Epithelial cell of prostate (primary cell): ENCODE measurements around the gene APOBEC3A.
"Not testable (repeated sequence)": the region's sequence is repeated elsewhere in the genome, so short reads cannot be mapped to it uniquely, and the experiment has no call there.

Experiments used
- DNase-seq: peaks from one replicate; pipeline ENCODE4 v3.0.0-alpha.2; 2011; ENCODE audit warnings: low read depth, low spot score
- H3K27ac ChIP-seq: fragments of 450-650 bp; 2 replicates; pipeline ENCODE4 v1.5.1; 2017; ENCODE audit warnings: mild to moderate bottlenecking

The APOBEC3A gene

DNA sequence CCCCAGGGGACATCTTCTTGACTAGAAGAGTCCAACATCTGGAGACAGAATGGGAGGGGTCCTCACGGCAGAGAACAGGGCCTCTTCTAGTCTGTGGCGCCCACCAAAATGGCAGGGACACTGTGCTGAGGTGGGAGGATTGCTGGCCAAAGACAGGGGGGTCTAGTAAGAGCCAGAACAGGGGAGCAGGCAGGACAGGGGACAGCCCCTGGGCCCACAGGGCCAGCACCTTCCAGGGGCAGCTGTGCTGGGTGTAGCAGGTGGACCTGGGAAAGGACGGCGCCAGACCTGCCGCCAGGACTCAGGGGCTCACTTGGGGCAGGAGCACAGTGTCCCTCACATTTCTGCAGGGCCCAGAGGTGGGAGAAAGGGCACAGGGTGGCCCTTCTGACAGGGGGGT, 858 bp upstream of the APOBEC3A start:
- H3K27ac ChIP-seq = no peak overlapping the region
- DNase-seq = no peak

DNA sequence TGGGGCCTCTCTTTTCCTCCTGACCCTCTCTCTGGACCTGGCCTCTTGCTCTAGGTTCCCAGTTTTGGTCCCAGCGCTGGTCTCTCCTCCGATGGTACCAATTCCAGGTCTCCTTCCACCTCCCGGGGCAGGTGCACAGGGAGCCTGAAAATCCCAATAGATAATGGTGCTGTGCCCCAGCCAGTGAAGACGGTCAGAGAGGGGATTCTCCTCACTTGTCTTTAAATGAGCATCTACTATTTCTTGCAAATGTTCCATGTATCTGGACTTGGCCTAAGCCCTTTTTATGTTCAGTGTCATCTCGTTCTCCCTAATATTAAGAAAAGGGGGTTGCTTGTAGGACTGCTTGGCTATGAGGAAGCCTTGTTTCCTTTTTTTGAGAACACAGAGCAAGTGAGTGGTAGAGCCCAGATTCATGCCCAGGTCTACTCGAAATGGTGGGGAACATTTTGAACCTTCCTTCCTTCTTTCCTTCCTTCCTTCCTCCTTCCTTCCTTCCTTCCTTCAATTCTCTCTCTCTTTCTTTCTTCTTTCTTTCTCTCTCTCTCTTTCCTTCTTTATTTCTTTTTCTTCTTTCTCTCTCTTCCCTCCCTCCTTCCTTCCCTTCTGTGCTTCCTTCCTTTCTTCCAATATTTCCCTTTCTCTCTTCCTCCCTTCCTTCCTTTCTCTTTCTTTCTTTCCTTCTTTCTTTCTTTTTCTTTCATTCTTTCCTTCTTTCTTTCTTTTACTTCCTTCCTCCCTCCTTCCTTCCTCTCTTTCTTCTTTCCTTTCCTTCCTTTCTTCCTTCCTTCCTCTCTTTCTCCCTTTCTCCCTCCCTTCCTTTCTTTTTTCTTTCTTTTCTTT, 620 bp downstream of the APOBEC3A start:
- H3K27ac ChIP-seq = no peak overlapping the region
- DNase-seq = no peak

DNA sequence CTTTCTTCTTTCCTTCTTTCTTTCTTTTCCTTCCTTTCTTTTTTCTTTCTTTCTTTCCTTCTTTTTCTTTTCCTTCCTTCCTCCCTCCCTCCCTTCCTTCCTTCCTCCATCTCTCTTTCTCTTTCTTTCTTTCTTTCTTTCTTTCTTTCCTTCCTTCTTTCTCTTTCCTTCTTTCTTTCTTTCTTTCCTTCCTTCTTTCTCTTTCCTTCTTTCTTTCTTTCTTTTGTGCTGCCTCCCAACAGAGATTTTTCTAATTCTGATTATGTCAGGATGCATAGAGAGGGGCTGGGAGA, 1.2 kb downstream of the APOBEC3A start:
- DNase-seq, H3K27ac ChIP-seq: not testable (repeated sequence)

DNA sequence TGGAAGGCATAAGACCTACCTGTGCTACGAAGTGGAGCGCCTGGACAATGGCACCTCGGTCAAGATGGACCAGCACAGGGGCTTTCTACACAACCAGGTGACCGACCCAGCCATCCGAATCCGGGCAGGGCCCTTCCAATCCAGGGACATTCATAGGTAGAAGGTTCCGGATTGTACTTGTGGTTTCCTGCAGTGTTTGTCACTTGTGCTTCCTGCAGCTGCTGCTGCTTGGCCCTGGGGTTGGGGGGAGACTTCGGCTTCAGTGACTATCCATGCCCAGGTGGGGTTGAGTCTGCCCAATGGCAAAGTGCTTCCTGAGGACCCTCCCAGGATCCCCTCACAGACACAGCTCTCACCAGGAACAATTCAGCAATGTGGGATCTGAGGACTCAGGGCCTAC, 2.2 kb downstream of the APOBEC3A start:
- no peak overlapping the region for H3K27ac ChIP-seq
- no peak for DNase-seq

- DNase-seq, H3K27ac ChIP-seq: not testable (repeated sequence)
Measured at GRCh38 chr22:38960673-38961072, 3.3 kb downstream of the APOBEC3A start.

DNA sequence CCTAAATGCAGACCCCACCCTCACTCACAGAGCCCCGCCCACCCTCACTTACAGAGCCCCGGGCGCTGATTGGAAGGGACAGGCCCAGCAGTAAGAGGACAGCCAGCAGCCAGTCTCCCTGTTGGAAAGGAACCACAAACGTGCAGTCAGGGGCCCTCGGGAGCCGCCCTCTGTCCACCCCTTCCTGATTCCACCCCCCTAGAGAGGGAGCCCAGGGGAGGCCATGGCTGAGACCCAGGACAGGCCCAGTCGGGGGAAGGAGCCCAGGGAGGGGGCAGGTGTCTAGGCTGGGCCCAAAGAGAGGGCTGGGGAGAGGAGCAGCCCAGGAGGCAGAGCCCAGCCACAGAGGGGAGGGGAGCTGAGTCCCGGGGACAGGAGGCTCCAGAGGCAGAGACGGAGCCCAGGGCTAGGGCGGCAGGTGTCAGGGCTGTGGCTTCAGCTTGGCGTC, 5.9 kb downstream of the APOBEC3A start:
- DNase-seq, H3K27ac ChIP-seq: not testable (repeated sequence)

DNA sequence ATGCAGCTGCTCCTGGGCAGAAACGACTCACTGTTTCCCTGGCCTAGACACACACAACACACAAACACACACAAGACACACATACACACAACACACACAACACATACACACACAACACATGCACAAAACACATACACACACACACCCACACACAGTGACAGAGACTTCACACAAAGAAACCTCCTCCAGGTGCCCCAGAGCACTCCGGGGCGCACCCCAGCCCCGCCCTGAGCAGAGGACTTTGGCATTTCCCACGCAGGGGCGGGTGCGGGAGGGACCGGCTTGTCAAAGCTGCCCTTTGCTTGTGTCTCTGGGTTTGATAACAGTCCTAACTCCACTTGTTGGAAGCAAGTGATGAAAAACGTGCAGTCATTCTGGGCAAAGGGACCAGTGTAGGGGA, 6.5 kb downstream of the APOBEC3A start:
- no peak overlapping the region for H3K27ac ChIP-seq
- no peak for DNase-seq

- H3K27ac ChIP-seq = no peak overlapping the region
- no peak for DNase-seq
Measured at GRCh38 chr22:38964306-38964705, 6.9 kb downstream of the APOBEC3A start.

- DNase-seq = no peak
- no peak overlapping the region for H3K27ac ChIP-seq
Measured at GRCh38 chr22:38964989-38965388, 7.6 kb downstream of the APOBEC3A start.

- H3K27ac ChIP-seq = no peak overlapping the region
- no peak for DNase-seq
Measured at GRCh38 chr22:38965614-38966379, 8.4 kb downstream of the APOBEC3A start.

DNA sequence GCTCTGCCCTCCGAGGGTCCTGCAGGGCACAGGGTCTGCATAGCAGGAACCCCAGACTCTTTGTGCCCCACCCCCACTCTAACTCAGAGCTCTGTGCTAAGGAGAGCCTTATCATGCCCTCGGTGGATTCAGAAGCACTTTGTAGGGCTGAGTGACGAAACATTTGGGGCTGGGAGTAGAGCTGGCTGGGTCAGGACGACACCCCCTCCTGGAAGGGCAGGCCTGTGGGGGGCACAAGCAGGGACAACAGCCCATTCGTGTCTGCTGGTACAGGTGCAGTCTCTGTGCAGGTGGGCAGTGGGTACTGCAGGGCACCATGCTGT, 8.9 kb downstream of the APOBEC3A start:
- no peak for DNase-seq
- no peak overlapping the region for H3K27ac ChIP-seq

GRCh38 chr22:38966942-38967341, 9.5 kb downstream of the APOBEC3A start:
- H3K27ac ChIP-seq = no peak overlapping the region
- DNase-seq = no peak

- DNase-seq = no peak
- no peak overlapping the region for H3K27ac ChIP-seq
Measured at GRCh38 chr22:38967451-38968450, 10.3 kb downstream of the APOBEC3A start.

DNA sequence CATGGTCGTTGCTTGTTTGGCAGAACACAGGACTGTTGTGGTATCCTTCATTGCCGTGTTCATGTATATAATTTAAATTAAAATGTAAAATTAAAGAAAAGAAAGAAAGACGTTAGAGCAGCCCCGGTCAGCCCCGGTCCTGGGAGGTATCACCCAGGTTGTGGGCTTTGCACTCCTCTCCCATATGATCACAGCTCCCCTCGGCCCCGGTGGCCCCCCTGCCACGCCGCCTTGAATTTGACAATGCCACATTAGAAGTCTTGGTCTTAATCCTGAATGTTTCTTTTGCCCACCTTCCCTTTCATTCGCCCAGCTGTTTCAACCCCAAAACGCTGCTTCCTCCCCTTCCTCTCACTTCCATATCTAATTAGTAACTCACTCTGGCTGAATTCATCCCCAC, 11.4 kb downstream of the APOBEC3A start:
- DNase-seq = no peak
- no peak overlapping the region for H3K27ac ChIP-seq

DNA sequence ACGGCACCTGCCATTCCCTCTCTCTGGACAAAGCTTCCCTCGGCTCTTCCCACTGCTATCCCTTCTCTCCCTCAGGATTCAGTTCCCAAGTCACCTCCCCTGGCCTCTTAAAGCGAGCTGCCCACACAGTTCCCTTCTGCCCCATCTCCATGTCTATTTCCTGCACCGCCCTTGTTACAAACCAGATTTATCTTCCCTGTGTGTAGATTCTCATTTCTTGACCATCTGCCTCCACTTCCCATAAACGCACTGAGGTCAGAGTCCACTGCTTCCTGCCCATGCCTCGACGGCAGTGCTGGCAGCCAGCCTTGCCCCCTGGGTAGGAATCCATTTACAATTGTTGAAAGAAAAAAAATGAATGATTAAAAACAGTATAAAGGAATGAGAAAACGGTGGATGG, 13.1 kb downstream of the APOBEC3A start:
- DNase-seq = no peak
- no peak overlapping the region for H3K27ac ChIP-seq

DNA sequence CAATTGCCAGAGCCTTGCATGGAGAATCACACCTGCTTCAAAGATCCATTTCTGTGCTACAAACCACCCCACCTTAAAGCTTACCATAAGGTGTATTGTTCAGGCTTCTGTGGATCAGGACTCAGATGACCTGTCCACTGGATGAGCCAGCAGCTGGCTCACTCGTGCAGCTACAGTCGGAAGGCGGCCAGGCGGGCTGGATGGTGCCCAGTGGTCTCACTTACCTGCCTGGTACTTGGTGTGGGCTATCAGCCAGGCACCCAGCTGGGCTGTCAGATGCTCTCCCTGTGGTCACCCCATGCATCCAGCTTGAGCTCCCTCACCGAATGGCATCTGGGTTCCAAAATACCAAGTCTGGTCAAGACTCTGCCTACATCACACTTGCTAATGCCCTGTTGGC, 13.8 kb downstream of the APOBEC3A start:
- no peak overlapping the region for H3K27ac ChIP-seq
- no peak for DNase-seq

- no peak overlapping the region for H3K27ac ChIP-seq
- DNase-seq = no peak
Measured at GRCh38 chr22:38971791-38972190, 14.4 kb downstream of the APOBEC3A start.

- H3K27ac ChIP-seq = no peak overlapping the region
- DNase-seq = no peak
Measured at GRCh38 chr22:38972558-38972957, 15.1 kb downstream of the APOBEC3A start.

- no peak overlapping the region for H3K27ac ChIP-seq
- no peak for DNase-seq
Measured at GRCh38 chr22:38973289-38974169, 16.1 kb downstream of the APOBEC3A start.
